NCI-H1105 treated with DMSO at 0.1 percent for 48 hours (cell line): ENCODE measurements around the gene GRIK4.
"Not testable (repeated sequence)": the region's sequence is repeated elsewhere in the genome, so short reads cannot be mapped to it uniquely, and the experiment has no call there.

Experiments
- DNase-seq: peaks from one replicate; lab custom pipeline; 2025; lab: John Stamatoyannopoulos, UW

GRIK4 gene

DNA sequence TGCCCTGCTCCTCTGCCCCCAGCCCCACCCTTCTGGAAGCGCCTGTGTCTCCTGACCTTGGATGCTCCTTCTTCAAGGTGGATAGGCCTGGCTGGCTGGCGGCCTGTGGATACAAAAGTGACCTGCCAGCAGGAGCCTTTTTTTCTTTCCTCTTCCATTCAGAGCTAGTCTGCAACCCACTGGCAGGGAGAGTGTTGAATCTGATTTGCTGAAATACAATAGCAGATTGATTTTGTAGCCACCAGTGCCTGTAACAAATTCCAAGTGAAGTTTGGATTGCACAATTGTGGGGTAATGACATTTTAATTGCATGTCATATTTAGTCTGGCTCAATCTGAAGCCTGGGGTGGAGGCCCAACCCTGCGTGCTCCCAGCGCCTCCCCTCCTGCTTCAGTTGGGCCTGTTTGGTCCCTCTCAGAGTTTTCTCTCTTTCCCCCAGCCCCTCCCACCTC, 97.2 kb downstream of the GRIK4 start:
- DNase-seq = peak; percentile 54

DNA sequence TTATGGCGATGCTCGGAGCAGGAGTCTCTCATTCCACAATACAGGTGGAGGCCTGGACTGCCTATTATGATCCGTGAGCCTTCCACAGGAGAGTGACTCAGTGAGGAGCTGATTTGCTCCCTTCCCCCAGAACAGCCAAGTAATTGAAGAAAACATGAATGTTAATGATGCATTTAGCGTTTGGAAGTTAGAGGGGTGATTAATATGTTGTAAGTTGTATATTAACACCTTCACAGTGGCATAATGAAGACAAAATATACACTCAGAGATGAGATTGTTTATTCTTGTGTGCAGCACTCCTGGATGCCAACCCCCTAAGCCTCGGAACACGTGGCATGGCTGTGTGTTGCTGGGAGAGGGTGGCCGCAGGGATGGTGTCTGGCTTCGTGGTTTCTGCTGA, 98.6 kb downstream of the GRIK4 start:
- no peak for DNase-seq

DNA sequence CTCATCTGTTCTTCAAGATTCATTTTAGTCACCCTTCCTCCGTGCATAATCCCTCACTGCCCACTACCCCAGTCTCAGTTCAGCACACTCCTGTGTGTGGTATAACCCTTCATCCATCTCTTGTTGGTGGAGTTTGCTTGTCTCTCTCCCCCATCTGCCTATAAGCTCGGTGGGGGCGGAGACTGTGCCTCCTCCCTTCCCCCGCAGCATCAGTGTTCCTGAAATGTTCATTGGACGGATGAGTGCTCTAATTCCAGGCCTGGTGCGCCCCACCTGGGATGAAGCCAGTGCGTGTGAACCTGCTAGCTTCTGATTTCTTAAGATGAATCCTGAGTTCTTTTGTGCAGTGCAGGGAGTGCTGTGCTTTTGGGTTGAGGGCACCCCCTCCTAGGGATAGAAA, 100.0 kb downstream of the GRIK4 start:
- DNase-seq = no peak

DNA sequence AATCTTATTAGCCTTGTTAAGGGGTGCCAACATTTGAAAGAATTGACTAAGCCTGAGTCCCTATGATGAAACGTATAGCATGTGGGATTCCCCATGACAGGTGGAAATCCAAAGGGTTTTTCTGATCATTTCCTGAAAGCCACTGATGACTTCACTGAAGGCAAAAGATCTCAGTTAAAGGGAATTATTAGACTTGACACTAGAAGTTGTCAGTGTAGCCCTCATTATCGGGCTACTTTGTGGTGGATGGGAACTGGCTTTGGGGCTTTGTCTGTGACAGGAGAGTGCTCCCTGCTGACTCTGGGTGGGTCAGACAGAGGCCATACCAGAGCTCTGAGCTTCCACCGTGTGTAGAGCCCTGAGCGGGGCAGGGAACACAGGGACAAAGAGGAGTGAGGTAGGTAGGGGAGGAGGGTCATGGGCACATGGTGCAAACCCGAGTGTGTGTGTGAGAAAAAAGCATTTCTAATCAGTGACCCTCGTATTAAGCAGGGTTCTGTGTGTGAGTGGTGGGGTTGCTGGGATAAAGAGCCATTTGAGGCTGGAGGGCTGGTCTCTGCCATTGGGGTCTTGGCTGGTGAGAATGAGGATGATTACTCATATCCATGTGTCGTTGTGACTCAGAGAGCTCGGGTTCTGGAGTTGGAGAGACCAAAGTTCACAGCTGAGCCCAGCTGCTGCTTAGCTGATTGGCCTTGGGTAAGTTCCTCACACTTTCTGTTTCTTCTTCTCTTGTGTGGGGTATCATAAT, 101.1 kb downstream of the GRIK4 start:
- DNase-seq = no peak

DNA sequence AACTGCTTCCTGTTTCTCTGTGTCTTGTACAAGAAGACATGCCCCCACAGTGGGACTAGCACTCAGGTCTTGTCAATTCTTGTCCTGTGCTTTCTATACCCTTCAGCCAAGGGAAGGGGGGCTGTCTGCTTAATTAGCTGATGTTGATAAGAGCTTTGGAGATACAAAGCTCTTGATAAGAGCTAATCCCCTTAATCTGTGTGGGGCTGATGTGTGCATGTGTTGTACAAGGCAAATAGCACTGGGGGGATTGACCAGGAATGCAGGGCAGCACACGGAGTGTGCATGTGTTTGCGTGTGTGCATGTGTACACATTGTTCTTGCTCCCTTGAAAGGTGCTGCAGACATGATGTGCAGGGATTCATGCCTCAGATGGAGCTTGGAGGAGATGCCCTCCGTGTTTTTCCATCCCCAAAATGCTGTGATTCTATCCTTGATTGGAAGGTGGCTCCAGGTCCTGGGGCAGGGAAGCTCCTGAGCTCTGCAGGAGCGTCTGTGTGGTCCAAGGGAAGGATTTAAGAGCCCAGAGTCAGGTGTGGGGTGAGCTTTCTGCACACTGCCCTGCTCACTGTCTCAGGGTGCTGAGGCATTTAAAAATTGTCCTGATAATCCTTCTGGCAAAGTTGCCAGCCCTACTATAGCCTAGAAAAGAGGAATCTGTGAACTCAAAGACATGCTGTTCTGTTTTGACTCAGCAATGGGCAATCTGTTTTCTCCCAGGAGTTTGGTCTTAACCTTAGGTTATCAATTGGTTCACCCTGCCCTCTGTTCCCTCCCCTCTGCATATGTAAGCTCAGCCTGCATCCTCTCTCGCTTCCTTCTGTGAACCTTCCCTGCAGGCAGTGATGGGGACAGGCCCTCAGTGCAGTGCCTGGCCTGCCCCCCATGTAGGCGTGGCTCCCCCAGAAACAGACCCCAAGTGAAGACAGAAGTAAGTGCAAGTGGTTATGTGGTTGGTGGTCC, 102.0 kb downstream of the GRIK4 start:
- DNase-seq = no peak

DNA sequence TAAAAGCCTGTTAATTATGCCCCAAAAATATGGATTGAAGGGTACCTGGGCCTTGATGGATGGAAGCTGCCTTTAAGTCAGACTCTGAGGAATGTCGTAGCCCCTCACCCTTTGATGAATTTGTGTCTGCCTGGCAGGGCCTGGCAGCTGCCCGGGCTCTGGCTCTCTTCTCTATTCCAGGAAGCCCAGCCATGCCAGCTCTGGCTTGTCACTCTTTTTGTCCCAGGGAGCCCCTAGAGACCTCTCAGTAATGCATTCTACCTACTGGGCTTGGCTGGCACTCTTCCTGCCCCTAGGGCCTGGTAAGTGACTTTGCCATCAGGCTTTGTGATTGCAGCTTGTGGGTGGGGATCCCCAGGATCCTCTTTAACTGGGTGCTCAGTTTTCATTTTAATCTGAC, 103.8 kb downstream of the GRIK4 start:
- no peak for DNase-seq

DNA sequence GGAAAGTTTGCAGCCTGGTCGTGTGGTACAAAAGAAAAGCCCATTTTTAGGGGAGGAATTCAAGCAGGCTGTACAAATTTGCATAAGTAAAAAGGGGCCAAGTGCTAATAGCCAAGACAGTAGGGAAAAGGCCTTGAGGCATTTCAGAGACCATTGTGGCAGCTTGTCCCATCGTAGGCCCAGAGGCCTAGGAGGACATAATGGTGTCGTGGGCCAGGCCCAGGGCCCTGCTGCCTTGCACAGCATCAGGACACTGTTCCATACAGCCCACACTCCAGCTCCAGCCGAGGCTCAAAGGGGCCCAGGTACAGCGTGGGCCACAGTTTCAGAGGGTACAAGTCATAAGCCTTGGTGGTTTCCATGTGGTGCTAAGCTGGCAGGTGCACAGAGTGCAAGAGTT, 106.9 kb downstream of the GRIK4 start:
- no peak for DNase-seq

DNA sequence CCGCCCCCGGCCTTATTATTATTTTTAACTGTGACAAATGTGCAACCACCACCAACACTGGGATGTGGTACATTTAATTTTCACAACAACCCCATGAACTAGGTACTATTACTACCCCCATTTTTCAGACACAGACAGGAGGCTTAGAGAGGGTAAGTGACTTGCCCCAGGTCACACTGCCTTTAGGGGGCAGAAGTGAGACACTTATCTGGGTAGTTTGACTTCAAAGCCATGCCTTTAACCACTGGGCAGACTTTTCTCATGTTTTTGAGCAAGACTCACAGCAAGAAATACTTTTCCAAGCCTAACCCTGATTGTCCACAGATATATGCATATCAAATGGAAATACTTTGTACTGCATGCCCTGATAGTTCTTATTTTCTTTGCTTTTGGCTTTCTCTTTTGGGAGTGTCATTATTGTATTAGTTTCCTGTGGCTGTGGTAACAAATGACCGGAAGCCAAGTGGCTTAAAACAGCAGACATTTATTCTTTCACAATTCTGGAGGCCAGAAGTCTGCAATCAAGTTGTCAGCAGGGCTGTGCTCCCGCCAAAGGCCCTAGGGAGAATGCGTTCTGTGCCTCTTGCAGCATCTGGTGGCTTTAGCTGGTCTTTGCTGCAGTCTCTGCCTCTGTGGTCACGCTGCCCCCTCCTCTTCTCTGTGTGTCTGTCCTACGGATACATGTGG, 110.8 kb downstream of the GRIK4 start:
- no peak for DNase-seq

DNA sequence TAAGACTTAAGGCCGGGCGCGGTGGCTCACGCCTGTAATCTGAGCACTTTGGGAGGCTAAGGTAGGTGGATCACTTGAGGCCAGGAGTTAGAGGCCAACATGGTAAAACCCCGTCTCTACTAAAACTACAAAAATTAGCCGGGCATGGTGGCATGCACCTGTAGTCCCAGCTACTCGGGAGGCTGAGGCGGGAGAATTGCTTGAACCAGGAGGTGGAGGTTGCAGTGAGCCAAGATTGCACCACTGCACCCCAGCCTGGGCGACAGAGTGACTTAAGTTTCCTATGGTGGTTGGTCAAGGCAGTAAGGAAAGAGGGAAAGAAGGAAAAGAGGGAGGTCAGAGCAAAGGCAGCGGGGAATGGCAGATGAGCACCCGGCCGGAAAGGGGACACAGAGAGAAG, 113.4 kb downstream of the GRIK4 start:
- not testable (repeated sequence) for DNase-seq

DNA sequence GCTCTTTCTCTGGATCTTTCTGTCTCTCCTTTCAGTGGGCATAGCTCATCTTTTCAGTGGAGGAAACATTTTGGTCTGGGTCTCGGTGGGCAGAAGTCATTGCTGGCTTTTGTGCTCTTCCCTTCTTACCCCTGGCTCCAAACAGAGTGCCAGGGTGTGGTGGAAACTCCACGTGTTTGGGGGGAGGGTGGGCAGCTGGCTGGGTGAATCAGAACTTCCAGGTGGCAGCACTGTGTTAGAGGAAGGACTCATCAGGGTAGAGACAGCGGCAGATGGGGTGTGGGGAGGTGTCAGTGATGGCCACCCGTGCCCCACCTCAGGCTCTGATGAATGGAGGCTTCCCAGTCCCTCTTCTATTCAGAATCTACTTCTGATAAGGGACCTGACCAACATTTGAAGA, 114.0 kb downstream of the GRIK4 start:
- no peak for DNase-seq

DNA sequence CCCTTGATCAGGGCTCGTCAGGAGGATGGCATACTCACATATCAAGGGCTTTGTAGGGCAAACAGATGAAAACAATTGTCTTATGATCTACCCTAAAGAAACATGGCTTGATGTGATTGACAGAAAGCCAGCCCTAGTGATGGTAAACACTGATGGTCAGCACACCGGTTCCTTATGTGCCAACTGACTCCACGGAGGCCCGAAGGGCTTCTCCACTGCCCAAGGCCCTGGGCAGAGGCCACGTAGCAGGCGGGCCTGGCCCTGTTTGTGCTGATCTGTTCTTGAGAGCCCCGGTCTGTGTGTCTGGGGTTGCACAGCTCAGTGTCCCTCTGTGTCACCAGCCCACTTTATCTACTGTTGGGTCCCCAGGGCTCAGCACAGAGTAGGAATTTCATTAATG, 115.2 kb downstream of the GRIK4 start:
- no peak for DNase-seq

DNA sequence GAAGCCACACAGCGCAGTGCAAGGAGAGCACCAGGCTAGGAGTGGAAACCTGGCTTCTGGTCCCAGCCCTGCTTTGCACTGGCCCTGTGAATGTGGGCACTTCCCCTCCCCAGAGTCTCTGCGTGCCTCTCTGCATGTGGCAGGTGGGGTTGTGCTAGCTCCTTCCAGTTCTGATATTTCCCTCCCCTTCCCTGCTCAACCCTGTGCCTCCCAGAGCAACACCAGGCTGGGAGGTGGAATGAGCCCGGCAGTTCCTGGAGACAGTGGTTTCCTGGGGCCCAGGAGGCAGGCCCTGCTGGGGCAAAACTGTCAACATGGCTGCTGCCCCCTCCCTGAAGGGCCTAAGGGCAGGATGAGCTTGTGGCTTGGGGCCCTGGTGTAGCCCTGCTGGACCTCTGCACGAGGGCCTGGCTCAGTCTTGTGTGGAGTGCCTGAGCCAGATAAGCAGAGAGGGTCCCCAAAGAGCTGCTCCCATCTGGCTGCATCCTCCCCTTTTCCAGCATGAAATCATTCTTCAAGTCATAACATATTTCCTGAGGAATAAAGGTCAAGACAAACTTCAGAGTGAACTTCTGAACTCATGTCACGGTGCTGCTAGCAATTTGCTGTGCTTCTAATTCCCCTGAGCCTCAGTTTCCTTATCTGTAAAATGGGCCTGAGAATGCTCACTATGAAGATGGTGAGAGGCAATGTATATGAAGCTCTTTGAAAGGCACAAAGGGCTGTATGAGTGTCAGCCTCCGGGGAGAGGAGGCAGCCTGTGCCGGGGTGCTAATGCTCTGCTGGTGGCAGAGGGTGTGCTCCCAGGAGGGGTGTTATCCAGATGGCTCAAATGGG, 116.0 kb downstream of the GRIK4 start:
- DNase-seq = no peak

DNA sequence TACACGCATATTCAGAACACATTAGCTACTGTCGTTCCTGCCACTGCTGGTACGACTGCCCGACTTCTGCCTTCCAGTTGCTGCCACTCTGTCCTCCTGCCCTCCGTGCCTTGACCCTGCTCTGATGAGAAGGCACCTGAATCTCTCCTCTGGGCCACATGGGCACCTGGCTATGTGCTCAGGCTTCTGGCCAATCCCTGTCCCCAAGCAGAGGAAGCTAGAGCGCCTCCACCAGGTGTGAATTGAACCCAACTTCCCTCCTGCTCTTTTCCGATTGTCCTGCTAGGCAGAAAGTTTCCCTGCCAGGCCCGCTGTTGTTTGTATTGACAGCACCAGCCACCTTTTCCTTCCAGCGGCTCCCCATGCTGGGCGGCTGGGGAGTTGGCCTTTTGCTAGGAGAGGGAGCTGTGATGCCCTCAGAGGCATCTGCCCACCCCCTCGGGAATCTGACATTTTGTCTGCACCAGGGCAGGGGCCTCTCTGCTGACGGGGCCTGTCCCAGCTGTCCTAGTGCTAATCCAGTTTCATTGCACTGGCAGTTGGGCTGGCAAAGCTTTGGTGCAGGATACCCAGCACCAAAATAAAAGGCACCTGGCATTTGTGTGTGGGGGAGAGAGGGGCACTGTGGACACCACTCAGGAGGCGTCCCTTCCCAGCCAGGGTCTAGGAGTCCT, 118.0 kb downstream of the GRIK4 start:
- no peak for DNase-seq

DNA sequence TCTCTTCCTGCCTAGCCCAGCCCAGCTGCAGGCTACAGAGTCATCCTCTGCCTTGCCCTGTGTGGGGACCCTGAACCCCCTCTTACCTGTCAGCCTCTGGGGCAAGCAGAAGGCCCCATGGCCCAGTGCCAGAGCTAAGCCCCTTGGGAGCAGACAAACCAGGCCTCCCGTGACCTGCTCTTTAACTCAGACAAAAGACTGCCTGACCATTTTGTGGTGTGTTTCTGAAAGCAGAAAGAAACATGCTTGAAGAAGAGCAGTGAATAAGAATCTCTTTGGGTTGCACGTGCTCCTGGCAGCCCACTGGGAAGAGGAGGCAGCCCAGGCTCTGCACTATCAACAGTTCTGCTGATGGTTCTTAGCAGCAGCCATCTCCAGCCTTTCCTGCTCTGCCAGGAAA, 118.6 kb downstream of the GRIK4 start:
- DNase-seq = no peak

DNA sequence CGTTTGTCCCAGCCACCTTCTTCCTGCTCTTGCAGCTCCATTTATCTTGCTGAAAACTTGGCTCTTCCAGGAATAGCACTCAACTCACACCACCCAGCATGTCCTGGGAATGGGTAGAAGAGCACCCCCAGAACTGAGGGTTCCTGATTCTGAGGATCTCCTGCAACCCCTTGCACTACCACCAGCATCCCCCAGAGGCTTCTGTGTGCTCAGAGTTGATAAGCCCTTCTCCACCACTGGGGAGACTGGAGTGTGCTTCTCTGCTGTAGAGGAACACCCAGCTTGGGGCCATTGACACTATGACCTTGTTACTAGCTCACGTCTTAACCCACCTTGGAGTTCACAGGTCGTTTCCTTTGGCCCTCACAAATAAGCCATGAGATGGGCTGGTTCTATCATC, 121.0 kb downstream of the GRIK4 start:
- DNase-seq = no peak

DNA sequence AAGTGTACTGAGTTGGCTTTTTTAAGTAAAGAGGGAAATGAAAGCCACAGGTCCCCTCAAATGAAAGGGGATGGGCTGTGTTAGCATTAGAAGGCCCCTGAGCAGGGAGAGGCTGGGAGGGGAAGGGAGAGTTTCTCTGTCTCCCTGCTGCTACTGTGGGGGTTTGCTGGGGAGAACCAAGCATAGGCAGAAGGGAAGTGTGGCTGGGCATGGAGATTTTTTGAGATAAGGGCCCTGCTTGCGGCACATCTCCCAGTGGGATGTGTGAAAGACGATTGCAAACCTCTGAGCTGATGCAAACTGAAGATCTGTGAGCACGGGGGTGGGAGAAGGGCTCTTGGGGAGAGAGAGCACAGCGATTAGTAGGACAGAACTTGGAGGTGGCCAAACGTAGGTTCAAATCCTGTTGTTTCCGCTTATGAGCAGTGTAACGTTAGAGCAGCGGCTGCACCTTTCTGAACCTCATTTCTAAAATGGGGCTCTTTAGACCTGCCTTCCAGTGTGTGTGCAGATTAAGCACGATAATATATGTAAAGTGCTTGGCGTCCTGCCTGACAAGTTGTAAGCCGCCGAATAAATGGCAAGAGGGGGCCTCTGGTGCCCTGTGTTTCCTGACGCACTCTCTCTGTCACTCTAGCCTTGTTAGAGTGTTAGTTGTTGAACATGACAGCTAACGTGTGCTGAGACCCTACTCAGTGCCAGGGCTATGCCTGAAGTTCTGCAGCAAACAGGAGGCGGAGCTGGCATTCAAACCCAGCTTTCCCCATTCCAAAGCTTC, 122.3 kb downstream of the GRIK4 start:
- no peak for DNase-seq

DNA sequence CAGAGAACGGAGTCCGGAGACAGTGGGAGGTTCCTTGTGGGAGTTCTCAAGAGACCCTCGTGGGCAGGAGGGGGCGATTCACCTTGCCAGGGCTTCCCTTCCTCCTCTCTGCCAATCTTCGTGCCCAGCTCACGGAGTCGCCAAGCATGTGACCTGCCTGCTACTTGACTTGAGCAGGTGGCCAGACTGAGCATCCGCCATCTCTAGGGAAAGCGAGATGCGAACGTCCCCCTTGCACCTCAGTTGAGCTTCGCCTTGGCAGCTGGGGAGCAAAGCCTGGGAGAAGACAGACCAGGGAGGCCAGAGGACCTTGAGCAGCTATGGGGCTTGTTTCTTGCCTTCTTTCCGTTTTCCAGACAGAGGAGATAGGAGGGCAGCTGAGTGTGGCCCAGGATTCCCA, 123.2 kb downstream of the GRIK4 start:
- DNase-seq = no peak

DNA sequence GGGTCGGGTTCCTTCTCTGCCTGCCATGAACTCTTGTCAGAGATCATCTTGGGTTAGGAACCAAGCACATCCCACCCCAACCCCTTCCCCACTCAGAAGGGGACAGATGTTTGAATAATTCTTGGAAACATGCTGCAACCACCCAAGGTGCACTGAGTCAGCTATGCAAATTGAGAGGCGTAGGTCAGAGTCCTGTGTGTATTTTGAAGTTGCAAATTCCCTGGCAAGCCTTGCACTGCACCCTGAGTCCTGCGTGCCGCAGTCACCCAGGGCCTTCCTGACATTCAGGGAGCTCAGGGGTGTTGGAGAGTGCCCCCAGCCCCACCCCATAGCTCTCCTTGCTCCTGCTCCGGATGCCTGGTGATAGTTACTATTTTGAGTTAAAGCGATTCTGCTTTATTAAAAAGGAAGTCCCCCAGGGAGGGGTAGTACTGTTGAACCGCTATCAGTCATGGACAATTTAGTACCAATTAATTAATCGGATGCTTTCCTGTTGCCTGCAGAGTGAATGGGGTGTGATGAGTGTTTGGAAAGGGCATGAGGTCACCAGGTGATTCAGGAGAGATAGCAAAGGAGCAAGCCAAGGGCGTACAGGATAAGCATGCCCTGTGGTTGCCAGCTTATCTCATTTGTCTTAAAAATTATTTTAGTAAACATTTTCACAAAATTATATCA, 123.7 kb downstream of the GRIK4 start:
- no peak for DNase-seq

DNA sequence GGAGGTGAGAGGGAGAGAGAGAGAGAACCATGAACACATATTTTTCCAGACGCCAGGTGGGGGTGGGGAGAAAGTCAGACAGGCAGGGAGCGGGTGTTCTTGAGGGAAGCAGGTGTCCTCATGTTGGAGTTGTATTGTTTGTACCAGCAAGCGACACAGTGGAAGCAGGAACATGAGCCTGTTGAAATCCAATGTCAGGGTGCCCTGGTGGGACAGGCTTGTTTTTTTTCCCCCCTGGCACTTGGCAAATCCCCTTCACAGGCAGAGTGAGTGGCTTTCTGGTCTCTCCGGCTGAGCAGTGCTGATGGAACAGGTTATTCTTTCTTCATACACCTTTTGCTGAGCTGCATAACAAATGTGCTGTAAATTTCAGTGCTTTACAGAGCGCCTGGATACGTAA, 125.6 kb downstream of the GRIK4 start:
- DNase-seq = no peak
